Measurements from ENCODE around the gene SPP1.
"Not testable (repeated sequence)": the region's sequence is repeated elsewhere in the genome, so short reads cannot be mapped to it uniquely, and the experiment has no call there.

The SPP1 gene

GRCh38 chr4:88025868-88026661 lies 50.6 kb downstream of the SPP1 start:
- not testable (repeated sequence) for DNase-seq (ENCODE audit: low read depth in 3 of 3)

GRCh38 chr4:88027611-88028608 lies 52.4 kb downstream of the SPP1 start:
- no peak for DNase-seq (ENCODE audit: low read depth in 3 of 3)

- no peak for DNase-seq (ENCODE audit: low read depth in 3 of 3)
Measured at GRCh38 chr4:88028946-88029345, 53.4 kb downstream of the SPP1 start.

GRCh38 chr4:88029556-88029955 lies 54.0 kb downstream of the SPP1 start:
- no peak for DNase-seq (ENCODE audit: low read depth in 3 of 3)

- no peak for DNase-seq (ENCODE audit: low read depth in 3 of 3)
Measured at GRCh38 chr4:88030565-88031310, 55.2 kb downstream of the SPP1 start.
